Mesenchymal stem cell (in vitro differentiated cells and primary cell): ENCODE data around the gene TAP2.
"Not testable (repeated sequence)": the region's sequence is repeated elsewhere in the genome, so short reads cannot be mapped to it uniquely, and the experiment has no call there.

Experiments
- DNase-seq: peaks from one replicate; pipeline ENCODE4 v3.0.0-alpha.2; 2013
- H2AFZ ChIP-seq: one replicate; pipeline ENCODE4 v1.6.1; 2013; ENCODE audit warnings: low read depth, mild to moderate bottlenecking, control low read depth, inconsistent platforms, low read length, moderate library complexity
- H2AK5ac ChIP-seq: 2 replicates; pipeline ENCODE4 v1.6.1; 2013; ENCODE audit warnings: low read length, moderate library complexity, mild to moderate bottlenecking, inconsistent platforms; ENCODE audit not compliant: severe bottlenecking
- H2BK120ac ChIP-seq: one replicate; pipeline ENCODE4 v1.6.1; 2013; ENCODE audit warnings: low read depth, mild to moderate bottlenecking, inconsistent platforms, low read length, moderate library complexity
- H2BK12ac ChIP-seq, 2 experiments: one replicate each; pipeline ENCODE4 v1.6.1; 2013; ENCODE audit warnings: inconsistent platforms in 2 of 2, low read length in 2 of 2, mild to moderate bottlenecking in 2 of 2, moderate library complexity in 2 of 2, control low read depth in 1 of 2
- H2BK15ac ChIP-seq: one replicate; pipeline ENCODE4 v1.6.1; 2013; ENCODE audit warnings: mild to moderate bottlenecking, low read depth, inconsistent platforms; ENCODE audit not compliant: poor library complexity, severe bottlenecking
- H2BK5ac ChIP-seq: 2 replicates; pipeline ENCODE4 v1.6.1; 2013; ENCODE audit warnings: low read depth, mild to moderate bottlenecking, low read length, control low read depth, inconsistent platforms; ENCODE audit not compliant: poor library complexity, severe bottlenecking
- H3K14ac ChIP-seq, 2 experiments: one replicate each; pipeline ENCODE4 v1.6.1; 2013; ENCODE audit warnings: inconsistent platforms in 2 of 2, low read length in 2 of 2, control low read depth in 1 of 2, mild to moderate bottlenecking in 1 of 2, moderate library complexity in 1 of 2
- H3K18ac ChIP-seq, 2 experiments: one replicate each; pipeline ENCODE4 v1.6.1; 2013; ENCODE audit warnings: inconsistent platforms in 2 of 2, low read length in 2 of 2, control low read depth in 1 of 2, low read depth in 1 of 2, mild to moderate bottlenecking in 1 of 2
- H3K23ac ChIP-seq, 2 experiments: one replicate each; pipeline ENCODE4 v1.6.1; 2013; ENCODE audit warnings: inconsistent platforms in 2 of 2, low read length in 2 of 2, mild to moderate bottlenecking in 2 of 2, moderate library complexity in 2 of 2, control low read depth in 1 of 2
- H3K27ac ChIP-seq: 2 replicates; pipeline ENCODE4 v1.5.1; 2013; ENCODE audit warnings: mild to moderate bottlenecking, moderate library complexity, low read length, control low read depth, inconsistent platforms; ENCODE audit not compliant: poor library complexity, severe bottlenecking
- H3K27me3 ChIP-seq, 2 experiments: 2 replicates each; pipeline versions ENCODE4 v1.6.1 to v1.7.0; 2013; ENCODE audit warnings: low read length in 2 of 2, mild to moderate bottlenecking in 2 of 2, moderate library complexity in 2 of 2, control low read depth in 1 of 2, inconsistent platforms in 1 of 2; ENCODE audit not compliant: control insufficient read depth in 1 of 2, insufficient read depth in 1 of 2
- H3K36me3 ChIP-seq, 2 experiments: 2 replicates each; pipeline versions ENCODE4 v1.6.1 to v1.7.0; 2013; ENCODE audit warnings: low read length in 2 of 2, control low read depth in 1 of 2, inconsistent platforms in 1 of 2, low read depth in 1 of 2, mild to moderate bottlenecking in 1 of 2; ENCODE audit not compliant: insufficient read depth in 2 of 2, control insufficient read depth in 1 of 2
- H3K4ac ChIP-seq, 2 experiments: one replicate each; pipeline ENCODE4 v1.6.1; 2013; ENCODE audit warnings: inconsistent platforms in 2 of 2, low read length in 2 of 2, mild to moderate bottlenecking in 2 of 2, moderate library complexity in 2 of 2, control low read depth in 1 of 2, low read depth in 1 of 2
- H3K4me1 ChIP-seq: 2 replicates; pipeline ENCODE4 v1.6.1; 2013; ENCODE audit warnings: low read depth, low read length, control low read depth; ENCODE audit not compliant: control insufficient read depth, insufficient read depth
- H3K4me2 ChIP-seq: 2 replicates; pipeline ENCODE4 v1.6.1; 2013; ENCODE audit warnings: low read length, mild to moderate bottlenecking, inconsistent platforms; ENCODE audit not compliant: poor library complexity, severe bottlenecking
- H3K4me3 ChIP-seq, 2 experiments: 2 replicates each; pipeline versions ENCODE4 v1.5.1 to v1.7.0; 2013; ENCODE audit warnings: low read length in 2 of 2, mild to moderate bottlenecking in 2 of 2, control low read depth in 1 of 2, low read depth in 1 of 2; ENCODE audit not compliant: insufficient read depth in 1 of 2
- H3K79me1 ChIP-seq: replicated peaks from 2 replicates; pipeline ENCODE4 v1.6.1; 2013; ENCODE audit warnings: mild to moderate bottlenecking, control low read depth, low read length, inconsistent platforms; ENCODE audit not compliant: poor library complexity, severe bottlenecking
- H3K9ac ChIP-seq: 2 replicates; pipeline ENCODE4 v1.7.0; 2013; ENCODE audit warnings: mild to moderate bottlenecking, low read length, moderate library complexity
- H3K9me3 ChIP-seq: 2 replicates; pipeline ENCODE4 v1.7.0; 2013; ENCODE audit warnings: mild to moderate bottlenecking, low read length; ENCODE audit not compliant: control insufficient read depth
- H4K8ac ChIP-seq: one replicate; pipeline ENCODE4 v1.6.1; 2013; ENCODE audit warnings: inconsistent platforms, mild to moderate bottlenecking, low read length, moderate library complexity
- H4K91ac ChIP-seq: one replicate; pipeline ENCODE4 v1.6.1; 2013; ENCODE audit warnings: mild to moderate bottlenecking, low read length, inconsistent platforms
- WGBS: methylation state at CpG from one replicate; pipeline ENCODE4 v1.1.7; 2013; ENCODE audit warnings: mixed read lengths; 5-methylcytosine and 5-hydroxymethylcytosine counted together

Gene TAP2

DNA sequence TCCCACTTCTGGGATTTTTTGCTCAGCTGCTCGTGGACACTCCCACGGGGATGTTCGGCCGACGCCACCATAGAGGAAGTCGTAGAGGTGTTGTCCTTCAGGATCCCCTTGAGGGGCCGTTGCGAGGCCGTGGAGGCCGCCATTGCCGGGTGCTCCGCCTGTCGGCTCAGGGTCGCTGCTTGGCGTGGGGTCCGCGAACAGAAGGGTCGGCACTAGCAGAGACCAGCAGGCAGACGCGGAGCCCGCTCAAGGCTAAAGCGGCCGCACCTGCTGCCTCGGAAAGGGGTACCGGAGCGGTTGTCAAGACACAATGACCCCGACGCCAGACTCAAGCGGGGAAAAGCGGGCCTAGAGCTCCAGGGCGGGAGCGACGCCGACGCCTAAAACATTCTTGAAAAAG lies 41.2 kb upstream of the TAP2 start:
- no peak overlapping the region for H3K4ac ChIP-seq
- no peak overlapping the region for H2BK12ac ChIP-seq
- H3K9me3 ChIP-seq: no peaks in the 10 kb centered on the region
- DNase-seq: no peak
- H2AK5ac ChIP-seq: no peak overlapping the region
- H3K9ac ChIP-seq: no peak overlapping the region
- H3K79me1 ChIP-seq: no peaks in the 10 kb centered on the region
- H2BK5ac ChIP-seq: no peak overlapping the region
- no peak overlapping the region for H3K14ac ChIP-seq
- H3K4me1 ChIP-seq: no peaks in the 10 kb centered on the region
- no peak overlapping the region for H3K4me2 ChIP-seq
- H3K4me3 ChIP-seq: no peak overlapping the region
- no peak overlapping the region for H2BK120ac ChIP-seq
- H2BK15ac ChIP-seq: no peak overlapping the region
- H2AFZ ChIP-seq: no peak overlapping the region
- H4K91ac ChIP-seq: no peak overlapping the region
- 95% methylated on average over 35 of the region's 35 CpGs for whole genome bisulfite sequencing
- H3K18ac ChIP-seq: no peak overlapping the region
- no peak overlapping the region for H4K8ac ChIP-seq
- no peaks in the 10 kb centered on the region for H3K27me3 ChIP-seq
- H3K36me3 ChIP-seq: no peaks in the 10 kb centered on the region
- no peak overlapping the region for H3K27ac ChIP-seq
- no peak overlapping the region for H3K23ac ChIP-seq

- H3K14ac ChIP-seq: no peak overlapping the region
- no peak overlapping the region for H3K4me3 ChIP-seq
- no peak overlapping the region for H3K4me2 ChIP-seq
- H4K91ac ChIP-seq: no peak overlapping the region
- H2BK5ac ChIP-seq: no peak overlapping the region
- H3K4ac ChIP-seq: no peak overlapping the region
- no peaks in the 10 kb centered on the region for H3K9me3 ChIP-seq
- no peaks in the 10 kb centered on the region for H3K79me1 ChIP-seq
- H2AFZ ChIP-seq: no peak overlapping the region
- H3K36me3 ChIP-seq: no peaks in the 10 kb centered on the region
- no peak overlapping the region for H3K9ac ChIP-seq
- WGBS: no CpG with 5 or more reads among the region's 2 CpGs
- no peak overlapping the region for H2AK5ac ChIP-seq
- DNase-seq: no peak
- no peaks in the 10 kb centered on the region for H3K27me3 ChIP-seq
- H2BK12ac ChIP-seq: no peak overlapping the region
- no peak overlapping the region for H3K18ac ChIP-seq
- H2BK15ac ChIP-seq: no peak overlapping the region
- H3K4me1 ChIP-seq: no peaks in the 10 kb centered on the region
- H2BK120ac ChIP-seq: no peak overlapping the region
- H3K27ac ChIP-seq: no peak overlapping the region
- H3K23ac ChIP-seq: no peak overlapping the region
- no peak overlapping the region for H4K8ac ChIP-seq
These were observed 38.1 kb upstream of the TAP2 start for GRCh38 chr6:32876603-32877002.

DNA sequence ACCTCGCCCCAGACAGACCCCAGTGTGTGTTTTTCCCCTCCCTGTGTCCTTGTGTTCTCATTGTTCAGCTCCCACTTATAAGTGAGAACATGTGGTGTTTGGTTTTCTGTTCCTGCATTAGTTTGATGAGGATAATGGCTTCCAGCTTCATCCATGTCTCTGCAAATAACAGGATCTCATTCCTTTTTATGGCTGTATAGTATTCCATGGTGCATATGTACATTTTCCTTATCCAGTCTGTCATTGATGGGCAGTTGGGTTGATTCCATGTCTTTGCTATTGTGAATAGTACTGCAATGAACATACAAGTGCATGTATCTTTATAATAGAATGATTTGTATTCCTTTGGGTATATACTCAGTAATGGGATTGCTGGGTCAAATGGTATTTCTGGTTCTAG lies 35.4 kb upstream of the TAP2 start:
- not testable (repeated sequence) for H3K4me2 ChIP-seq, H3K4me3 ChIP-seq, DNase-seq, H2AK5ac ChIP-seq, H3K36me3 ChIP-seq, H4K91ac ChIP-seq, H2BK12ac ChIP-seq, H3K23ac ChIP-seq, H3K14ac ChIP-seq, H3K27ac ChIP-seq, H2AFZ ChIP-seq, H4K8ac ChIP-seq, H3K9ac ChIP-seq, H2BK5ac ChIP-seq, H3K4ac ChIP-seq, H2BK15ac ChIP-seq, H3K18ac ChIP-seq, H2BK120ac ChIP-seq, H3K4me1 ChIP-seq, H3K9me3 ChIP-seq, H3K79me1 ChIP-seq
- no CpG with 5 or more reads among the region's 1 CpG for WGBS
- peaks cover 5 to 10% of the 10 kb centered on the region in 2 experiments for H3K27me3 ChIP-seq

DNA sequence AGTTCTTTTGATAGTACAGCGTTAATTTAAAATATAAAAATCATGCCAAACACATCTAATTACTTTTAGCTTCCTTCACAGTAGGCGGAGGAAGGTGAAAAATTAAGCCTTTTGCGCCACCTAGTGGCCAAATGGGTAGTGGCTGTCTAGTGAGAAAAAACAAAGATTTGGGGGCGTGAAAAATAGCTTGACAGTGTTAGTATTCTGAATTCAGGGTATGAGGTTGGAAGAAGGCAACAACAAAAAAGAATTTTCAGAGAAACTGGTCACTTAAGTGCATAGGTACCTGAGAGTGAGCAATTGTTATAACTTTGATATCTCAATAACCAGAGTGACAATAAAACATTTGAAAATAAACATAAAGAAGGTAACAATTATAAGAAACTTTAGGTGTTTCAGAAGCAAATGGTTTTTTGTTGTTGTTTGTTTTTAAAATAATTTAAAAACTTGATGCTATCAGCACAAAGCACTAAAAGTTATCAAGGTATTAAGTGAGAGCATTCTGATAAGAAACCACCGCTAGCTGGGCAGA lies 29.8 kb upstream of the TAP2 start:
- no peaks in the 10 kb centered on the region for H3K9me3 ChIP-seq
- H4K8ac ChIP-seq: no peak overlapping the region
- H3K14ac ChIP-seq: no peak overlapping the region
- no peak overlapping the region for H3K4ac ChIP-seq
- no peak overlapping the region for H2AK5ac ChIP-seq
- H2BK12ac ChIP-seq: no peak overlapping the region
- H3K27ac ChIP-seq: no peak overlapping the region
- no peak overlapping the region for H3K23ac ChIP-seq
- H2BK15ac ChIP-seq: no peak overlapping the region
- H3K18ac ChIP-seq: no peak overlapping the region
- H2AFZ ChIP-seq: no peak overlapping the region
- 0% methylated on average over 3 of the region's 5 CpGs for WGBS
- no peaks in the 10 kb centered on the region for H3K4me1 ChIP-seq
- H3K27me3 ChIP-seq: peaks cover 5 to 24% of the 10 kb centered on the region in 2 experiments
- H2BK5ac ChIP-seq: no peak overlapping the region
- H3K9ac ChIP-seq: peak overlapping the region; percentile 40
- H2BK120ac ChIP-seq: no peak overlapping the region
- no peak overlapping the region for H3K4me3 ChIP-seq
- H3K4me2 ChIP-seq: no peak overlapping the region
- H4K91ac ChIP-seq: no peak overlapping the region
- no peaks in the 10 kb centered on the region for H3K36me3 ChIP-seq
- peak; percentile 75 for DNase-seq
- H3K79me1 ChIP-seq: no peaks in the 10 kb centered on the region
